Effector memory CD4-positive, alpha-beta T cell (primary cell): ENCODE measurements around the gene NR1H3.
"Not testable (repeated sequence)": the region's sequence is repeated elsewhere in the genome, so short reads cannot be mapped to it uniquely, and the experiment has no call there.

Experiments
- DNase-seq, 3 donors: peaks; one replicate each; pipeline ENCODE4 v3.0.0-alpha.2; 2020
- H3K27ac ChIP-seq: 2 replicates; pipeline ENCODE4 v1.7.0; 2013; ENCODE audit warnings: mild to moderate bottlenecking, low read length, moderate library complexity; ENCODE audit not compliant: insufficient read depth, poor library complexity, severe bottlenecking
- H3K27me3 ChIP-seq: replicated peaks from 2 replicates; pipeline ENCODE4 v1.7.0; 2013; ENCODE audit warnings: mild to moderate bottlenecking, low read length; ENCODE audit not compliant: insufficient read depth, control insufficient read depth, poor library complexity, severe bottlenecking
- H3K36me3 ChIP-seq: 2 replicates; pipeline ENCODE4 v1.7.0; 2013; ENCODE audit warnings: mild to moderate bottlenecking, low read length, moderate library complexity; ENCODE audit not compliant: control insufficient read depth, insufficient read depth
- H3K4me1 ChIP-seq: 2 replicates; pipeline ENCODE4 v1.7.0; 2013; ENCODE audit warnings: low read length, mild to moderate bottlenecking; ENCODE audit not compliant: control insufficient read depth, insufficient read depth, poor library complexity, severe bottlenecking
- H3K4me3 ChIP-seq: 2 replicates; pipeline ENCODE4 v1.7.0; 2013; ENCODE audit warnings: low read length, low read depth, mild to moderate bottlenecking; ENCODE audit not compliant: insufficient read depth, poor library complexity, severe bottlenecking
- H3K9me3 ChIP-seq: 2 replicates; pipeline ENCODE4 v1.7.0; 2013; ENCODE audit warnings: mild to moderate bottlenecking, low read length, moderate library complexity; ENCODE audit not compliant: control insufficient read depth

NR1H3 gene

GRCh38 chr11:47296045-47296444 lies 38.2 kb downstream of the NR1H3 start:
- H3K27ac ChIP-seq: no peak overlapping the region
- no peaks in the 10 kb centered on the region for H3K27me3 ChIP-seq
- peaks cover 72% of the 10 kb centered on the region for H3K36me3 ChIP-seq
- H3K4me3 ChIP-seq: no peak overlapping the region
- DNase-seq: no peak
- H3K4me1 ChIP-seq: no peaks in the 10 kb centered on the region
- no peaks in the 10 kb centered on the region for H3K9me3 ChIP-seq

- no peak for DNase-seq
- H3K27ac ChIP-seq: no peak overlapping the region
- no peaks in the 10 kb centered on the region for H3K4me1 ChIP-seq
- no peak overlapping the region for H3K4me3 ChIP-seq
- H3K9me3 ChIP-seq: no peaks in the 10 kb centered on the region
- no peaks in the 10 kb centered on the region for H3K27me3 ChIP-seq
- peaks cover 72% of the 10 kb centered on the region for H3K36me3 ChIP-seq
Measured at GRCh38 chr11:47299078-47299477, 41.3 kb downstream of the NR1H3 start.

GRCh38 chr11:47302853-47303252 lies 45.1 kb downstream of the NR1H3 start:
- no peak overlapping the region for H3K27ac ChIP-seq
- no peak overlapping the region for H3K4me3 ChIP-seq
- H3K36me3 ChIP-seq: peaks cover 84% of the 10 kb centered on the region
- no peaks in the 10 kb centered on the region for H3K27me3 ChIP-seq
- no peaks in the 10 kb centered on the region for H3K9me3 ChIP-seq
- no peak for DNase-seq
- H3K4me1 ChIP-seq: no peaks in the 10 kb centered on the region

DNA sequence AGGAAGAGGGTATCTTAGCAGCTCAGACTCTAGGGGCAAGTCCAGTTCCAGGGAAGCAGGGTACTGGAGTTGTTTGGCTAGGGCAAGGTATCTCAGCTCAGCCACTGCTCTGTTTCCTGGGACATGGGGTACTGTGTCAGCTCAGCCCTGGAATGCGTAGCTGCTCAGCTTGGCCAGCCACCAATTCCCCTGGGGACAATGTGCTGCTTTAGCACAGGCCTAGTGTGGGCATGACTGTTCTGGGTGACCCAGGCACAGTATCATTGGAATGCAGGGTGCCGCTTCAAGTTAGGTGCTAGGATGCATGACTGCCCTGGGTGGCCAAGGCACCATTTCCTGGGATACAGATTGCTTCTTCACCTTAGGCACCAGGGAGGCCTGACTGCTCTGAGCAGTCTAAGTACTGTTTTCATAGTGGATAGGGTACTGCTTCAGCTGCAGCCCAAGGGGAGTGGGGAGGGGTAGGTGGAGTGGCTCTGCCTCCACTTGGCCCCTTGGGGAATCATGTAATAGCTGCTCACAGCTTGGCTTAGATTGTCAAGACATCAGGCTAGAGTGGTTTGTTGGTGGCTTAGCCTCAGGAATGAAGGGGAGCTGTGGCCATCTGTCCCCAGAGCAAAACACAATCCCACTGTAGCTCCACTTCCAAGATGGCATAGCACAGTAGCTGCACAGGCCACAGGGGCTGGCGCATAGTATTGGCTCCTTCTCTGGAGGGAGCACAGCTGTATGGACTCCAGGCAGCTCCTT lies 48.1 kb downstream of the NR1H3 start:
- Histone ChIP-seq H3K36me3 (peaks cover 90% of the 10 kb centered on the region), H3K4me3 (no peak overlapping the region), H3K9me3 (no peaks in the 10 kb centered on the region), H3K27me3 (no peaks in the 10 kb centered on the region), H3K4me1 (no peaks in the 10 kb centered on the region), H3K27ac (no peak overlapping the region)
- DNase-seq: no peak

GRCh38 chr11:47306484-47306844 lies 48.7 kb downstream of the NR1H3 start:
- no peak overlapping the region for H3K27ac ChIP-seq
- no peak for DNase-seq
- no peaks in the 10 kb centered on the region for H3K27me3 ChIP-seq
- no peak overlapping the region for H3K4me3 ChIP-seq
- H3K4me1 ChIP-seq: no peaks in the 10 kb centered on the region
- H3K36me3 ChIP-seq: peaks cover 94% of the 10 kb centered on the region
- no peaks in the 10 kb centered on the region for H3K9me3 ChIP-seq

DNA sequence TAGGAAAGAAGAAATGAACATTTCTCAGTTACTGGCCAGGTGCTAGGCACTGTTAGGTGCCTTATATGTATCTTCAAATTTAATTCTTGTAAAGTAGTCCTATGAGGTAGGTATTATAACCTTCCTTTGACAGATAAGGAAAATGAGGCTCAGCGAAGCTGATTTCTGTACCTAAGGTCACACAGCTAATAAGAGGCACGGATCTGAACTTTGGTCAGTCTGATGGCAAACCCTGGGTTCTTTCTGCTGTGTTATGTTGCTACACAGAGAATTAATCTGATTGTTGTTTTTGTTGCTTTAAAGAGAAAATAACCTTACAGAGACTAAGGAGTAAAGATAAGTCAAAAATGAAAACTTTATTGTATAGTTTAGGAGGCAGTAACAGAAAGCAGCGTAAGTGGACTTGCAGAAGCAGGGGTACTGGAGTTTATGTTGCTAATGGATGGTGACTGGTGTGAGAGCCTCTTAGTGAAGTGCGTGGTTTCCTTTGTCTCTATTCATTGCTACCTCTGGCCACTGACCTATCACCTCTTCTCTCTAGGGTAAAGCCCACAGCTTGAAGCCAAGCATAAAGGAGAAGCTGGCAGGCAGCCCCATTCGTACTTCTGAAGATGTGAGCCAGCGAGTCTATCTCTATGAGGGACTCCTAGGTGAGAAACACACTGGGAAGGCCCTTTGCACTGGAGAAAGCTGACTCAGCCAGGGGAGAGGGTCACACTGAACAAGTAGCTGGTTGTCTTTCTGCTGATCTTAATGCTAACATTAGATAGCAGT lies 50.4 kb downstream of the NR1H3 start:
- H3K27me3 ChIP-seq: no peaks in the 10 kb centered on the region
- no peaks in the 10 kb centered on the region for H3K9me3 ChIP-seq
- no peaks in the 10 kb centered on the region for H3K4me1 ChIP-seq
- H3K36me3 ChIP-seq: peaks cover 93% of the 10 kb centered on the region
- no peak overlapping the region for H3K4me3 ChIP-seq
- no peak for DNase-seq
- H3K27ac ChIP-seq: no peak overlapping the region

DNA sequence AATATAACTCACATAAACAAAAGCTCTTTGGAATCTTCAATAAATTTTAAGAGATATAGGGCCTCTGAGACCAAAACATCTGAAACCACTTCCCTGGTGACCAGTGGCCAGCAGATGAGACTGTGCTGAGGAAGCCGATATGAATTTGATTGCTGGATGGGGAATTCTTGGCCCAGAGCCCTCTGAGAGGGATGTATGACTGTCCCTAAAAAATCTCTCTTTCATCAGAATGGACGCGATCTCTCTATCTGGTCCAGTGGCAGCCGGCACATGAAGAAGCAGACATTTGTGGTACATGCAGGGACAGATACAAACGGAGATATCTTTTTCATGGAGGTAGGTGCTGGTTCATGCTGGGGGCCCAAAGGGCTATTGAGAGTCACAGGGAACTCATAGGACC lies 57.2 kb downstream of the NR1H3 start:
- Histone ChIP-seq H3K4me3 (no peak overlapping the region), H3K9me3 (no peaks in the 10 kb centered on the region), H3K27ac (no peak overlapping the region), H3K4me1 (no peaks in the 10 kb centered on the region), H3K36me3 (peaks cover 70% of the 10 kb centered on the region), H3K27me3 (no peaks in the 10 kb centered on the region)
- no peak for DNase-seq

DNA sequence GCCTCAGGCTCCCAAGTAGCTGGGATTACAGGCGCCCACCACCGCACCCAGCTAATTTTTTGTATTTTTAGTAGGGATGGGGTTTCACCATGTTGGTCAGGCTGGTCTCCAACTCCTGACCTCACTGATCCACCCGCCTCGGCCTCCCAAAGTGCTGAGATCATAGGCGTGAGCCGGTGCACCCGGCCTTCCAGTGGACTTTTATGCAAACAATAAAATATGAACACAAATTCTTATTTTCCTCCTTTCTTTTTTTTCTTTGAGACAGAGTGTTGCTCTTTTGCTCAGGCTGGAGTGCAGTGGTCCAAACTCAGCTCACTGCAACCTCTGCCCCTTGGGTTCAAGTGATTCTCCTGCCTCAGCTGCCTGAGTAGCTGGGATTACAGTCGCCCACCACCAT lies 58.7 kb downstream of the NR1H3 start:
- H3K27ac ChIP-seq, DNase-seq, H3K27me3 ChIP-seq, H3K4me1 ChIP-seq, H3K4me3 ChIP-seq, H3K9me3 ChIP-seq: not testable (repeated sequence)
- H3K36me3 ChIP-seq: peaks cover 68% of the 10 kb centered on the region

DNA sequence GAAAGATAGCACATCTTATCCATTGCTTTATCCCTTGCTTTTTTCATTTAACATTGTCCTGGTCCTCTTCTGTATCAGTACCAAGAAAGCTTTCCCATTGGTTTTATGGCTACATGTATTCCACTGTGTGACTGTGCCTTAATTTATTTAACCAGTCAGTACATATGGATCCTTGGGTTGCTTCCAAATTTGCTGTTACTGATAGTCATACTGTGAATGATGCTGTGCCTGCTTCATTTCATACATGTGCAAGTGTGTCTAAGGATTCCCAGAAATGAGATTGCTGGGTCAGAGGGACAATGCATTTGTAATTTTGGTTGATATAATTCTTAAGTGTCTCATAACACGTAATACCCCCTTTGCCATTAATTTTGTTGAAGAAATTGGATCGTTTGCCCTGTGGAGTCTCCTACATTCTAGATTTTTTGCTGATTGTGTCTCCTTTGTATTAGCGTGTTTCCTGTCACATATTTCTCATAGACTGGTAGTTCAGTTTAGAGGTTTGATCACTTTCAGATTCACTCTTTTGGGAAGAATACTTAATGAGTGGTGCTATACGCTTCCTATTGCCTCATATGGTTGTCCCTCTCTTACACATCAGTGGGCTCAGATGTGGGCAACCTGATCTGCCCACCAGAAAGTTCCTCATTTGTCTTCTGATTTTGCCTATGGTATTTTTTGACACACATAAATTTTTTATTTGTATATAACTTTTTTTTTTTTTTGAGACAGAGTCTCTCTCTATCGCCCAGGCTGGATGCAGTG lies 59.5 kb downstream of the NR1H3 start:
- Histone ChIP-seq H3K4me1 (no peaks in the 10 kb centered on the region), H3K9me3 (no peaks in the 10 kb centered on the region), H3K27me3 (no peaks in the 10 kb centered on the region), H3K36me3 (peaks cover 69% of the 10 kb centered on the region), H3K4me3 (no peak overlapping the region), H3K27ac (no peak overlapping the region)
- no peak for DNase-seq

GRCh38 chr11:47318166-47318565 lies 60.4 kb downstream of the NR1H3 start:
- H3K27ac ChIP-seq: no peak overlapping the region
- no peaks in the 10 kb centered on the region for H3K4me1 ChIP-seq
- no peaks in the 10 kb centered on the region for H3K27me3 ChIP-seq
- DNase-seq: no peak
- H3K9me3 ChIP-seq: no peaks in the 10 kb centered on the region
- no peak overlapping the region for H3K4me3 ChIP-seq
- peaks cover 62% of the 10 kb centered on the region for H3K36me3 ChIP-seq
